Prostate gland (tissue), 2 donors: ENCODE measurements around the gene MKNK2.

ENCODE experiments used
- POLR2A ChIP-seq: fragments of 450-650 bp; IDR thresholded peaks from one replicate; pipeline ENCODE4 v1.6.1; 2016; ENCODE audit warnings: antibody characterized with exemption, mild to moderate bottlenecking
- TF ChIP-seq, protein P1 (sequence below), 4 experiments: fragments of 200-600 bp in 2 of 4; fragments of 450-650 bp in 2 of 4; sonication (generic) in 2 of 4; IDR thresholded peaks; 1 replicate in 3 of 4; 2 replicates in 1 of 4; pipeline ENCODE4 v1.5.1; 2016 to 2019; ENCODE audit warnings: antibody characterized with exemption in 4 of 4, mild to moderate bottlenecking in 2 of 4, moderate library complexity in 2 of 4

DNA sequence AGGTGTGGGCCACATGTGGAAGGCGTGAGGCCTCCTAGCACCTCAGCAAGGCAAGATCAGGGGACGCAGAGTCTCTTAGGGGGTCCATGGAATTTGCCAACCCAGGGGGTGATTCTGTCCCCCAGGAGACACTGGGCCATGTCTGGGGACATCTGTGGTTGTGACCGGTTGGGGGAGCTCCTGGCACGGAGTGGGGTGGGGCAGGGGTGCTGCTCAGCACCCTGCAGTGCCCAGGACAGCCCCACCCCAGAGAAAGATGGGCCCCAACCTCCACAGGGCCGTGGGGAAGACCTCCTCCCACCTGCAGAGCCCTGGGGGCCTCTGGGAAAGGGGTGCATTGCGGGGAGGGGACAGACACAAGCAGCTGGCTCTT is 4.0 kb downstream of the MKNK2 start:
- no peak for TF ChIP-seq POLR2A
- TF ChIP-seq, protein P1, sequence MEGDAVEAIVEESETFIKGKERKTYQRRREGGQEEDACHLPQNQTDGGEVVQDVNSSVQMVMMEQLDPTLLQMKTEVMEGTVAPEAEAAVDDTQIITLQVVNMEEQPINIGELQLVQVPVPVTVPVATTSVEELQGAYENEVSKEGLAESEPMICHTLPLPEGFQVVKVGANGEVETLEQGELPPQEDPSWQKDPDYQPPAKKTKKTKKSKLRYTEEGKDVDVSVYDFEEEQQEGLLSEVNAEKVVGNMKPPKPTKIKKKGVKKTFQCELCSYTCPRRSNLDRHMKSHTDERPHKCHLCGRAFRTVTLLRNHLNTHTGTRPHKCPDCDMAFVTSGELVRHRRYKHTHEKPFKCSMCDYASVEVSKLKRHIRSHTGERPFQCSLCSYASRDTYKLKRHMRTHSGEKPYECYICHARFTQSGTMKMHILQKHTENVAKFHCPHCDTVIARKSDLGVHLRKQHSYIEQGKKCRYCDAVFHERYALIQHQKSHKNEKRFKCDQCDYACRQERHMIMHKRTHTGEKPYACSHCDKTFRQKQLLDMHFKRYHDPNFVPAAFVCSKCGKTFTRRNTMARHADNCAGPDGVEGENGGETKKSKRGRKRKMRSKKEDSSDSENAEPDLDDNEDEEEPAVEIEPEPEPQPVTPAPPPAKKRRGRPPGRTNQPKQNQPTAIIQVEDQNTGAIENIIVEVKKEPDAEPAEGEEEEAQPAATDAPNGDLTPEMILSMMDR (IDR thresholded peaks at IDR 0.05): no peak
